Tibial nerve (tissue), 4 donors: ENCODE measurements around the gene KRTAP4-12.

Source experiments
- EP300 ChIP-seq, 2 donors: sonication (generic); formaldehyde crosslinking; IDR thresholded peaks; one replicate each; pipeline ENCODE4 v1.6.1; 2017; ENCODE audit warnings: antibody characterized with exemption in 2 of 2, mild to moderate bottlenecking in 1 of 2
- POLR2A ChIP-seq, 2 donors: fragments of 450-650 bp; IDR thresholded peaks; one replicate each; pipeline ENCODE4 v1.6.1; 2017; ENCODE audit warnings: antibody characterized with exemption in 2 of 2, mild to moderate bottlenecking in 2 of 2, moderate library complexity in 2 of 2
- TF ChIP-seq, protein P1 (sequence below), 5 experiments: fragments of 200-600 bp in 3 of 5; fragments of 450-650 bp in 2 of 5; sonication (generic) in 3 of 5; IDR thresholded peaks; one replicate each; pipeline ENCODE4 v1.5.1; 2016 to 2019; ENCODE audit warnings: antibody characterized with exemption in 5 of 5, mild to moderate bottlenecking in 3 of 5, moderate library complexity in 2 of 5

DNA sequence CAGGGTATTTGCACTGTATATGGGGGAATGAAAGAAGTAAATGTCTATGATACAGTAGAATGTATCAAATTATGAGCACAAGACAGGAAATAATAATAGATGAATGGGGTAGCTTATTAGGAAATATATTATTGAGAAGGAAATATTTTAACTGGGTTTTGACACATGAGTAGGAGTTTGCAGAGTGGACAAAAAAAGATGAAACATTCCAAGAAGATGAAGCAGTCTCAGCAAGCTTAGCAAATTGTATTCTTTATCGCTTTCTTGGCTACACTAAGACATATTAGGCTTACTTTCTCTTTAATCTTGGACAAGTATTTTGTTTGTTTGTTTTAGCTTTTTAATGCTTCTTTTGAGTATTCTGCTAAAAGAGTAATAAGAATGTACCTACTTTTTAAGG, 20.1 kb downstream of the KRTAP4-12 start:
- no peak for TF ChIP-seq EP300 (IDR thresholded peaks at IDR 0.05)
- TF ChIP-seq POLR2A (IDR thresholded peaks at IDR 0.05) = no peak
- TF ChIP-seq, protein P1, sequence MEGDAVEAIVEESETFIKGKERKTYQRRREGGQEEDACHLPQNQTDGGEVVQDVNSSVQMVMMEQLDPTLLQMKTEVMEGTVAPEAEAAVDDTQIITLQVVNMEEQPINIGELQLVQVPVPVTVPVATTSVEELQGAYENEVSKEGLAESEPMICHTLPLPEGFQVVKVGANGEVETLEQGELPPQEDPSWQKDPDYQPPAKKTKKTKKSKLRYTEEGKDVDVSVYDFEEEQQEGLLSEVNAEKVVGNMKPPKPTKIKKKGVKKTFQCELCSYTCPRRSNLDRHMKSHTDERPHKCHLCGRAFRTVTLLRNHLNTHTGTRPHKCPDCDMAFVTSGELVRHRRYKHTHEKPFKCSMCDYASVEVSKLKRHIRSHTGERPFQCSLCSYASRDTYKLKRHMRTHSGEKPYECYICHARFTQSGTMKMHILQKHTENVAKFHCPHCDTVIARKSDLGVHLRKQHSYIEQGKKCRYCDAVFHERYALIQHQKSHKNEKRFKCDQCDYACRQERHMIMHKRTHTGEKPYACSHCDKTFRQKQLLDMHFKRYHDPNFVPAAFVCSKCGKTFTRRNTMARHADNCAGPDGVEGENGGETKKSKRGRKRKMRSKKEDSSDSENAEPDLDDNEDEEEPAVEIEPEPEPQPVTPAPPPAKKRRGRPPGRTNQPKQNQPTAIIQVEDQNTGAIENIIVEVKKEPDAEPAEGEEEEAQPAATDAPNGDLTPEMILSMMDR (IDR thresholded peaks at IDR 0.05) = no peak
